ENCODE measurements around the gene CDC26.
"Not testable (repeated sequence)": the region's sequence is repeated elsewhere in the genome, so short reads cannot be mapped to it uniquely, and the experiment has no call there.

CDC26 gene

GRCh38 chr9:113235701-113236255 is 39.6 kb downstream of the CDC26 start:
- DNase-seq: not testable (repeated sequence)

DNA sequence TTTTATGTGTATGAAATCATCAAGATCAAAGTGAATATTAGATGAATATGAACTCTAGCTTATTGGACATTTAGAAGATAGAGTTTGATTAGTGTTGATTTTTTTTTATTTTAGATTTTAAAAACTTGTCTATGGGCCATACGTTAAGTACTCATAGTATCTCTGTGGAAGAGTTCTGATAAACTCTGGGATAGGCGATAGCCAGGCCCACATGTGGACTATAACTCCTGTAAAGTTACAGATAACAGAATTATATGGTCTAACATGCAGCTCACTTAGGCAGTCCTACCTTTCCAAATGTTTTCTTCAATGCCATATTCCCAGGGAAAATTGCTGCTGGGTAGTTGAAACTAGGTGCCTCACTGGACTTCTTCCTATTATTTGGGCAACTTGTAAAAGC is 43.7 kb downstream of the CDC26 start:
- DNase-seq: no peak

GRCh38 chr9:113228130-113228665 is 47.2 kb downstream of the CDC26 start:
- no peak for DNase-seq

GRCh38 chr9:113227436-113227835 is 47.9 kb downstream of the CDC26 start:
- no peak for DNase-seq

DNA sequence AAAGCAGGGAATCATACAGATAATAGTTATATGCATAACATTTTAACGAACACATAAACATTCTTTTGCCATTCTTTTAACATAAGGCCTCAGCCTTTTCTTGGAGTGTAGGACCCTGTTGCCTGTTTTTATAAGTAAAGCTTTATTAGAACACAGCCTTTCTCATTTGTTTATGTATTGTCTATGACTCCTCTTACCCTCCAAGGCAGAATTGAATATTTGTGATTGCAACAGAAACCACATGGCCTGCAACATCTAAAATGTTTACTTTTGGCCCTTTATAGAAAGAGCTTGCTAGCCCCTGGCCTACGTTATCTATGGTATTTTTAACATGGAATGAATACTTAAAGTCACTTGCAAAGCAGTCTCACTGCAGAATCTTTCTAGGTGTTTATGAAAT is 51.4 kb downstream of the CDC26 start:
- DNase-seq: no peak

DNA sequence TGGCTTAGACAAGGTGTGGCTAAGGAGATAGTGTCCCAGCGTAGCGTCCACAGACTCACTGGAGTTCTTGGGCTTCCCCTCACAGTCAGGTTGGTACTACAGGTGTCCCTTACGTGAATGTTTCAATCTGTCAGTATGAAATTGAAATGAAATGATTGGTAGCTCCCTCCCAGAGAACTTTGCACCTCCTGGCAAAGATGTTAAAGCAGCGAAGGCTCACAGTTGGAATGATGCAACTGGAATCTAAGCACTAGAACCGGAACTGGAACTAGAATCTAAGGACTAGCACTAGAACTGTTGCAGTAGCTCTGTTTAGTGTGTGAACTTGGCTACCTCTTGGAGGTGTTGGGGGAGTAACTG is 52.9 kb downstream of the CDC26 start:
- no peak for DNase-seq

- DNase-seq: no peak
These were observed 53.4 kb downstream of the CDC26 start for GRCh38 chr9:113221800-113222481.

DNA sequence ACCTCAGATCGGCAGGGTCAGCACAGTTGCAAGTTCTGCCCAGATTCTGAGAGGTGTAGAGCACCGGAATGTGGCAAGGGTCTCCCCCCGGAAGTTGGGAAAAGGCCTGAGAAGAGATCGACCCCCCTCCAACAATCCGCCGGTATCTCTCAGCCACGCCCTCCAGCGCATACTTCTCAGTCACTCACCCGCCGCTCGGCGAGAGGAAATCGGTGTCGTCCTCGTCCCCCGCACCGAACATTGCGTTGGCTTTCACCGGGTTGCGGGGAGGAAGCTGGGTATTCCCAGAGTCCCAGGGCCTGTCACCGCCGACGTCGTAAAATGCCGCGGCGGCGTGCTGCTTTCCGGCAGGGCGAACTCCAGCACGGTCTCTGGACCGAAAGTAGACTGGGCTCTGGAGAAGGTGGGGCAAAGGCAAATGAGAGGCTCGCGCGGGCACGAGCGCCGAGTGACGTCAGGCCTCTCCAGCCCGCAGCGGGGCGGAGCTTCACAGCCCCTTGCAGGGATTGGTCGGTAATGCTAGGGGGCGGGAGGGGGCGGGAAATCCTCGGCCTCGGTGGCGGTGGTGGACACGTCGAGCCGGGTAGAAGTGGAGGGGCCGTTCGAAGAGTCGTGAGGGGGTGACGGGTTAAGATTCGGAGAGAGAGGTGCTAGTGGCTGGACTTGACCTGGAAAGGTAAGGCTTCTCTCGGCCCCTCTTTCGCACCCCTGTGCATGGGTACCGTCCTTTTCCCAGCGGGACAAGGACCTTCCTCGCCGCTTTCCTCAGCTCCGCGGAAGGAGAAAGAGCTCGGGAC is 54.2 kb downstream of the CDC26 start, which contains the start of the genes FKBP15 and SLC31A1:
FKBP15 (minus strand) TSS at position 275 of the 797 bp plus-strand sequence; CDS start at position 241, 34 bp downstream.
SLC31A1 (plus strand) TSS at position 542 of the 797 bp plus-strand sequence. CDS start 34,605 bp downstream, outside the sequence.
- peak; percentile 97 for DNase-seq

DNA sequence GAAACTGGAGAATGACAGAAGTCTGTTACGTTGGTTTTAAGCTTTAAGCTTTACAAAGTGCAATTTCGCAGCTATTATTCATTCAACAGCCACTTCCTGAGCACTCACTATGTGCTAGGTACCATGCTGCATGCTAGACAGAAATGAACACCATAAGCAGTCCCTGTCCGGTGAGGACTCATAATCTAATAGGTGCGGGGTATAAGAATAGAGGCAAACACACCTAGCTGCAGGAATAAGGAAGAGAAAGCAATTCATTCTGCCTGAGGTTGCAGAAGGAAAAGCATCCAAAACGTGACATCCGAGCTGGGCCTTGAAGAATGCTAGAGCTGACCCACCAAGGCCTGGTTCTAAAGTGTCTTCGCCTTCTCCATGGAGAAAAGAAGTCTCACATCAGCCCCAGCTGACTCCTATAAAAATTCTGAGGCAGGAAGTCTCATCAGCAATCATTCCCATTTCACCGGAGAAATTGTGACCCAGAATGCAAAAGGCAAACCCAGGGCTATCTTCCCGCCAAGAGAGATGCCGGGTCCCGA is 54.8 kb downstream of the CDC26 start:
- DNase-seq: no peak

- no peak for DNase-seq
These were observed 55.4 kb downstream of the CDC26 start for GRCh38 chr9:113219969-113220368.

DNA sequence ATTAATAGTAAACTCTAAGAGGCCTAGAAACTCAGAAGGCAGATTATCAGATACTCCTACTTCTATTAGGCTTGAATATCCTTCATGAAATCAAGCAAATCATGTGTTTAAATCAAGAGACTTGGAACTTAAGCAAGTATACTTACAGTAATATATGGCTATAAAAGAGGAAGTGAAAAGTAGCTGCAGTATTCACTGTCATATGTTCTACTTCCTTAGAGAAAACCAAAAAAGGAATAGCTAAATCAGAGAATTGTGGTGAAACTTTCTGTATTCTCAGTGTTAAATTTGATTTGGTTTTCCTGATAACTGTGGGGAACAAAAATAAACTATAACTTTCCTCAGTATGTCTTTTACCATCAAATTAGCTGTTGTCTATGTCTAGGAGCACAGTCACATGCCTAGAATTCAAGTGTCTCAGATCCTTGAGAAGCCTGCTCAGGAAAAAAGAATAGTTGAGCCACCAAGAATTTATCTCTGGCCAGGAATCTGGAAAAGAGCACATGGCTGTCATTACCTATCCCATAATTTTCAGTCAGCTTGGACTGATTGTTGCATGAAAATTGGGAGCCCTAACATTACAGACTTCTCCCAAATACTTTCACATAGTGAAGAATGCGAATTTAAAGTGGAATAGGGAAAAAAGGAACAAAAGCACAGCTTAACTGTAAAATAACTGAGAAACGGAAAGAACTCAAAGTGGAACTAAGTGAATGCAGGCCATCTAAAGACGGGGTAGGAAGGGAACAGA is 56.0 kb downstream of the CDC26 start:
- DNase-seq: no peak

All from kidney glomerular epithelial cell (primary cell).